GM12878 (cell line): ENCODE results near the gene HMGXB4. TPM values are rescaled to one million over a fixed set of nuclear protein-coding genes. Genes with fewer than 3 reads are reported as not detected.

Experiments used
- ATAC-seq: fragments of 200-7000 bp; cut with Tn5 transposase; 3 replicates; pipeline ENCODE4 v1.9.1; 2020; ENCODE audit warnings: mild to moderate bottlenecking, moderate library complexity
- BruUV-seq: library from RNA; stranded (reverse); fragments of 400-500 nt; replicated peaks from 2 replicates; lab custom pipeline; 2021; lab: Mats Ljungman, UMichigan
- CTCF ChIA-PET: fragments of 300-600 bp; sonication (Branson Sonifier 250); formaldehyde crosslinking; extraction: SDS; loops from one replicate; lab custom pipeline; 2021; ENCODE audit warnings: inconsistent platforms; lab: Yijun Ruan, JAX
- POLR2A ChIA-PET: fragments of 350-600 bp; formaldehyde crosslinking; extraction: SDS; loops from one replicate; lab custom pipeline; 2021; ENCODE audit warnings: inconsistent platforms; lab: Charles Lee
- RAD21 ChIA-PET: fragments of 300-600 bp; sonication (Branson Sonifier 250); formaldehyde crosslinking; loops from one replicate; lab custom pipeline; 2023; ENCODE audit warnings: antibody characterized with exemption; ENCODE audit not compliant: unreplicated experiment; lab: Charles Lee
- SMC1A ChIA-PET: fragments of 300-600 bp; sonication (Branson Sonifier 250); formaldehyde crosslinking; loops from one replicate; lab custom pipeline; 2023; ENCODE audit not compliant: unreplicated experiment, uncharacterized antibody; lab: Charles Lee
- DNase-seq: peaks from one replicate; pipeline ENCODE4 v3.0.0-alpha.2; 2011; ENCODE audit warnings: low read depth, low spot score
- FAIRE-seq: peaks from 3 replicates; lab custom pipeline; 2011; peaks lifted over from hg19 to GRCh38; lab: Jason Lieb, UNC
- H2AFZ ChIP-seq: 2 replicates; pipeline ENCODE4 v1.6.0; 2011; ENCODE audit warnings: low read depth, low read length, control low read depth; ENCODE audit not compliant: control insufficient read depth
- H3K27ac ChIP-seq: 2 replicates; pipeline ENCODE4 v1.5.1; 2011; ENCODE audit warnings: control low read depth; ENCODE audit not compliant: control insufficient read depth, insufficient read depth
- H3K27me3 ChIP-seq, 2 experiments: replicated peaks in 1 of 2; 2 replicates each; pipeline versions ENCODE4 v1.6.0 to v1.6.1; 2011; ENCODE audit warnings: low read length in 1 of 2; ENCODE audit not compliant: control insufficient read depth in 2 of 2, insufficient read depth in 2 of 2
- H3K36me3 ChIP-seq, 2 experiments: 2 replicates each; pipeline ENCODE4 v1.5.1; 2011; ENCODE audit warnings: low read length in 1 of 2; ENCODE audit not compliant: control insufficient read depth in 2 of 2, insufficient read depth in 2 of 2
- H3K4me1 ChIP-seq: 2 replicates; pipeline ENCODE4 v1.6.1; 2011; ENCODE audit warnings: mild to moderate bottlenecking, low read length, moderate library complexity, mixed read lengths; ENCODE audit not compliant: control insufficient read depth, insufficient read depth
- H3K4me2 ChIP-seq: 2 replicates; pipeline ENCODE4 v1.6.0; 2011; ENCODE audit warnings: control low read depth; ENCODE audit not compliant: control insufficient read depth, insufficient read depth
- H3K4me3 ChIP-seq: fragments of 200-600 bp; sonication (generic); 2 replicates; pipeline ENCODE4 v1.5.1; 2016
- H3K79me2 ChIP-seq: 2 replicates; pipeline ENCODE4 v1.6.0; 2011; ENCODE audit warnings: low read length; ENCODE audit not compliant: control insufficient read depth, insufficient read depth
- H3K9ac ChIP-seq: 2 replicates; pipeline ENCODE4 v1.8.0; 2011; ENCODE audit warnings: low read length, control low read depth, mixed read lengths; ENCODE audit not compliant: control insufficient read depth, insufficient read depth
- H3K9me3 ChIP-seq: replicated peaks from 3 replicates; pipeline ENCODE4 v1.5.1; 2011; ENCODE audit warnings: mild to moderate bottlenecking, low read length; ENCODE audit not compliant: control insufficient read depth, insufficient read depth
- H4K20me1 ChIP-seq: 2 replicates; pipeline ENCODE4 v1.6.0; 2011; ENCODE audit not compliant: control insufficient read depth, insufficient read depth
- BHLHE40 ChIP-seq, 2 experiments: fragments of 450-650 bp in 1 of 2; IDR thresholded peaks; 2 replicates each; pipeline ENCODE4 v1.6.1; 2011 to 2017; ENCODE audit warnings: low read depth in 2 of 2, borderline replicate concordance in 1 of 2, improper control_type of control experiment in 1 of 2, low read length in 1 of 2, mild to moderate bottlenecking in 1 of 2
- BMI1 ChIP-seq: fragments of 450-650 bp; IDR thresholded peaks from 2 replicates; pipeline ENCODE4 v1.6.1; 2016; ENCODE audit warnings: mild to moderate bottlenecking, moderate library complexity, borderline replicate concordance
- FOXK2 ChIP-seq: fragments of 450-650 bp; IDR thresholded peaks from 2 replicates; pipeline ENCODE4 v1.6.1; 2017; ENCODE audit warnings: mild to moderate bottlenecking, moderate library complexity
- FOXM1 ChIP-seq: IDR thresholded peaks from 2 replicates; pipeline ENCODE4 v1.6.1; 2012; ENCODE audit warnings: low read depth, mild to moderate bottlenecking, inconsistent platforms, low read length, moderate library complexity
- LARP7 ChIP-seq: fragments of 450-650 bp; IDR thresholded peaks from 2 replicates; pipeline ENCODE4 v1.6.1; 2017; ENCODE audit warnings: mild to moderate bottlenecking
- MYC ChIP-seq: IDR thresholded peaks from 2 replicates; pipeline ENCODE4 v1.6.1; 2011; ENCODE audit warnings: mild to moderate bottlenecking, low read length, moderate library complexity, inconsistent platforms; ENCODE audit not compliant: insufficient read depth, insufficient replicate concordance, insufficient read length, severe bottlenecking
- NFYB ChIP-seq: IDR thresholded peaks from 2 replicates; pipeline ENCODE4 v1.6.1; 2011; ENCODE audit warnings: low read depth, mild to moderate bottlenecking, low read length, improper control_type of control experiment, moderate library complexity; ENCODE audit not compliant: insufficient read depth
- PAX8 ChIP-seq: fragments of 450-650 bp; IDR thresholded peaks from 2 replicates; pipeline ENCODE4 v1.6.1; 2017; ENCODE audit warnings: mild to moderate bottlenecking, moderate library complexity
- SP1 ChIP-seq: IDR thresholded peaks from one replicate; pipeline ENCODE4 v1.6.1; 2011; ENCODE audit warnings: low read depth, low read length
- SREBF1 ChIP-seq: IDR thresholded peaks from 2 replicates; pipeline ENCODE4 v1.6.1; 2012; ENCODE audit warnings: mild to moderate bottlenecking, low read length
- STAT1 ChIP-seq: fragments of 450-650 bp; conservative IDR thresholded peaks from 2 replicates; pipeline ENCODE4 v1.6.1; 2014; ENCODE audit warnings: antibody characterized with exemption, mild to moderate bottlenecking
- ZBED1 ChIP-seq: IDR thresholded peaks from 2 replicates; pipeline ENCODE4 v1.6.1; 2016; ENCODE audit warnings: borderline replicate concordance
- ZNF207 ChIP-seq: fragments of 450-650 bp; IDR thresholded peaks from 2 replicates; pipeline ENCODE4 v1.6.1; 2014; ENCODE audit warnings: antibody characterized with exemption, mild to moderate bottlenecking, borderline replicate concordance
- WGBS: methylation state at CpG from one replicate; pipeline ENCODE4 v1.1.6; 2016; ENCODE audit warnings: low lambda C conversion rate; ENCODE audit not compliant: insufficient replicate concordance, insufficient coverage; ENCODE audit errors: missing lambda C conversion rate; 5-methylcytosine and 5-hydroxymethylcytosine counted together
- in situ Hi-C: fragments of 300-500 bp; cut with MboI; formaldehyde crosslinking; loops from 9 replicates; pipeline ENCODE4 v1.14.3; 2018; ENCODE audit warnings: mixed read lengths
- intact Hi-C: fragments of 100-400 bp; cut with micrococcal nuclease; formaldehyde crosslinking; loops from one replicate; pipeline ENCODE4 v1.14.2; 2022; ENCODE audit not compliant: unreplicated experiment
- polyA plus RNA-seq, 11 experiments: library from polyadenylated mRNA; depleted of rRNA in 4 of 11; unstranded in 6 of 11; stranded (reverse) in 5 of 11; fragments of >200 nt; fragmentation: Nextera tagmentation in 4 of 11; fragmentation: Illumina TruSeq in 1 of 11; extraction: Ambion mirVana in 4 of 11; extraction: Trizol in 1 of 11; gene quantifications; 1 replicate in 1 of 11; 2 replicates in 10 of 11; pipeline versions ENCODE4 v1.2.1 to v1.2.3, GENCODE V29; 2011 to 2016; ENCODE audit warnings: inconsistent platforms in 2 of 11, missing spikeins in 2 of 11, low read depth in 1 of 11
- total RNA-seq, 4 experiments: library from RNA; depleted of rRNA in 3 of 4; stranded (reverse); fragments of >200 nt in 3 of 4; fragmentation: Illumina TruSeq in 1 of 4; extraction: Trizol in 1 of 4; gene quantifications; 2 replicates each; pipeline versions ENCODE4 v1.2.1 to v1.2.3, GENCODE V29; 2013 to 2021
- TF ChIP-seq, protein P1 (sequence below): fragments of 450-650 bp; IDR thresholded peaks from 2 replicates; pipeline ENCODE4 v1.6.1; 2016; ENCODE audit warnings: mild to moderate bottlenecking, moderate library complexity, borderline replicate concordance
- TF ChIP-seq, protein P2 (sequence below): IDR thresholded peaks from 2 replicates; pipeline ENCODE4 v1.6.1; 2012; ENCODE audit warnings: low read depth, low read length, improper control_type of control experiment
- TF ChIP-seq, protein P3 (sequence below): fragments of 450-650 bp; IDR thresholded peaks from 2 replicates; pipeline ENCODE4 v1.6.1; 2017; ENCODE audit warnings: mild to moderate bottlenecking, moderate library complexity

The HMGXB4 gene
- total and polyA plus RNA-seq, 10 of the 15 experiments (the other 5 are each of a cell fraction or from before 2014, with no cell fraction given): 15.5 to 44.5 (median 24.9) TPM

DNA sequence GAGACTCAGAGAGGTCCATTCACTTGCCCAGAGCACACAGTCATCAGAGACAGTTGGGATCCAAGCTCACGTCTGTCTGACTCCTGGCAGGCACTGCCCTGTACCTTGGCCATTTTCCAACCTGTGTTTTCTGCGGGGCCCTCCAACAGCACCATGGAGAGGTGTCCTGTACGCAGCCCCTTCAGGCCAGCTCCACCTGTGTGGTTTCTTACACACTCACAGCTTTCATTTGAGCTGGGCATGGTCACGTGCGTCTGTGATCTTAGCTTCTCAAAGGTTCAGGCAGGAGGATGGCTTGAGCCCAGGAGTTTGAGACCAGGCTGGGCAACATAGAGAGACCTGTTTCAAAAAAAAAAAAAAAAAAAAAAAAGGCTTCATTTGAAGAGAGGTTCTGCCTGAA lies 66.8 kb downstream of the HMGXB4 start:
- no peak for DNase-seq
- no peak for ATAC-seq
- no peak overlapping the region for H3K27ac ChIP-seq
- in situ Hi-C loops: no loop called here
- FAIRE-seq: no peak
- intact Hi-C loops: no loop called here
- H3K36me3 ChIP-seq: peaks cover 0 to 35% of the 10 kb centered on the region in 2 experiments; a peak in 3 of 4 replicates
- H3K4me2 ChIP-seq: no peak overlapping the region
- no TSS peak for BruUV-seq
- CTCF ChIA-PET: no interaction called here
- no peaks in the 10 kb centered on the region for H3K27me3 ChIP-seq
- TF ChIP-seq FOXK2 (no peak), BMI1 (no peak), NFYB (no peak), FOXM1 (no peak), BHLHE40 (IDR thresholded peaks at IDR 0.05; ENCODE audit: borderline replicate concordance in 1 of 2, low read depth in 2 of 2, low read length in 1 of 2) (no peak), ZBED1 (no peak), MYC (no peak), LARP7 (no peak), SREBF1 (no peak), STAT1 (no peak), ZNF207 (no peak), PAX8 (no peak), SP1 (no peak)
- TF ChIP-seq, protein P1, sequence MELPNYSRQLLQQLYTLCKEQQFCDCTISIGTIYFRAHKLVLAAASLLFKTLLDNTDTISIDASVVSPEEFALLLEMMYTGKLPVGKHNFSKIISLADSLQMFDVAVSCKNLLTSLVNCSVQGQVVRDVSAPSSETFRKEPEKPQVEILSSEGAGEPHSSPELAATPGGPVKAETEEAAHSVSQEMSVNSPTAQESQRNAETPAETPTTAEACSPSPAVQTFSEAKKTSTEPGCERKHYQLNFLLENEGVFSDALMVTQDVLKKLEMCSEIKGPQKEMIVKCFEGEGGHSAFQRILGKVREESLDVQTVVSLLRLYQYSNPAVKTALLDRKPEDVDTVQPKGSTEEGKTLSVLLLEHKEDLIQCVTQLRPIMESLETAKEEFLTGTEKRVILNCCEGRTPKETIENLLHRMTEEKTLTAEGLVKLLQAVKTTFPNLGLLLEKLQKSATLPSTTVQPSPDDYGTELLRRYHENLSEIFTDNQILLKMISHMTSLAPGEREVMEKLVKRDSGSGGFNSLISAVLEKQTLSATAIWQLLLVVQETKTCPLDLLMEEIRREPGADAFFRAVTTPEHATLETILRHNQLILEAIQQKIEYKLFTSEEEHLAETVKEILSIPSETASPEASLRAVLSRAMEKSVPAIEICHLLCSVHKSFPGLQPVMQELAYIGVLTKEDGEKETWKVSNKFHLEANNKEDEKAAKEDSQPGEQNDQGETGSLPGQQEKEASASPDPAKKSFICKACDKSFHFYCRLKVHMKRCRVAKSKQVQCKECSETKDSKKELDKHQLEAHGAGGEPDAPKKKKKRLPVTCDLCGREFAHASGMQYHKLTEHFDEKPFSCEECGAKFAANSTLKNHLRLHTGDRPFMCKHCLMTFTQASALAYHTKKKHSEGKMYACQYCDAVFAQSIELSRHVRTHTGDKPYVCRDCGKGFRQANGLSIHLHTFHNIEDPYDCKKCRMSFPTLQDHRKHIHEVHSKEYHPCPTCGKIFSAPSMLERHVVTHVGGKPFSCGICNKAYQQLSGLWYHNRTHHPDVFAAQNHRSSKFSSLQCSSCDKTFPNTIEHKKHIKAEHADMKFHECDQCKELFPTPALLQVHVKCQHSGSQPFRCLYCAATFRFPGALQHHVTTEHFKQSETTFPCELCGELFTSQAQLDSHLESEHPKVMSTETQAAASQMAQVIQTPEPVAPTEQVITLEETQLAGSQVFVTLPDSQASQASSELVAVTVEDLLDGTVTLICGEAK: no peak
- TF ChIP-seq, protein P2, sequence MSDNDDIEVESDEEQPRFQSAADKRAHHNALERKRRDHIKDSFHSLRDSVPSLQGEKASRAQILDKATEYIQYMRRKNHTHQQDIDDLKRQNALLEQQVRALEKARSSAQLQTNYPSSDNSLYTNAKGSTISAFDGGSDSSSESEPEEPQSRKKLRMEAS: no peak
- TF ChIP-seq, protein P3, sequence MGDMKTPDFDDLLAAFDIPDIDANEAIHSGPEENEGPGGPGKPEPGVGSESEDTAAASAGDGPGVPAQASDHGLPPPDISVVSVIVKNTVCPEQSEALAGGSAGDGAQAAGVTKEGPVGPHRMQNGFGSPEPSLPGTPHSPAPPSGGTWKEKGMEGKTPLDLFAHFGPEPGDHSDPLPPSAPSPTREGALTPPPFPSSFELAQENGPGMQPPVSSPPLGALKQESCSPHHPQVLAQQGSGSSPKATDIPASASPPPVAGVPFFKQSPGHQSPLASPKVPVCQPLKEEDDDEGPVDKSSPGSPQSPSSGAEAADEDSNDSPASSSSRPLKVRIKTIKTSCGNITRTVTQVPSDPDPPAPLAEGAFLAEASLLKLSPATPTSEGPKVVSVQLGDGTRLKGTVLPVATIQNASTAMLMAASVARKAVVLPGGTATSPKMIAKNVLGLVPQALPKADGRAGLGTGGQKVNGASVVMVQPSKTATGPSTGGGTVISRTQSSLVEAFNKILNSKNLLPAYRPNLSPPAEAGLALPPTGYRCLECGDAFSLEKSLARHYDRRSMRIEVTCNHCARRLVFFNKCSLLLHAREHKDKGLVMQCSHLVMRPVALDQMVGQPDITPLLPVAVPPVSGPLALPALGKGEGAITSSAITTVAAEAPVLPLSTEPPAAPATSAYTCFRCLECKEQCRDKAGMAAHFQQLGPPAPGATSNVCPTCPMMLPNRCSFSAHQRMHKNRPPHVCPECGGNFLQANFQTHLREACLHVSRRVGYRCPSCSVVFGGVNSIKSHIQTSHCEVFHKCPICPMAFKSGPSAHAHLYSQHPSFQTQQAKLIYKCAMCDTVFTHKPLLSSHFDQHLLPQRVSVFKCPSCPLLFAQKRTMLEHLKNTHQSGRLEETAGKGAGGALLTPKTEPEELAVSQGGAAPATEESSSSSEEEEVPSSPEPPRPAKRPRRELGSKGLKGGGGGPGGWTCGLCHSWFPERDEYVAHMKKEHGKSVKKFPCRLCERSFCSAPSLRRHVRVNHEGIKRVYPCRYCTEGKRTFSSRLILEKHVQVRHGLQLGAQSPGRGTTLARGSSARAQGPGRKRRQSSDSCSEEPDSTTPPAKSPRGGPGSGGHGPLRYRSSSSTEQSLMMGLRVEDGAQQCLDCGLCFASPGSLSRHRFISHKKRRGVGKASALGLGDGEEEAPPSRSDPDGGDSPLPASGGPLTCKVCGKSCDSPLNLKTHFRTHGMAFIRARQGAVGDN: no peak
- RAD21 ChIA-PET: interaction anchor here (0.7 kb wide), 1 partner anchor 27 kb away, joined by 4 read pairs; no protein-coding TSS in a partner anchor
- H3K4me1 ChIP-seq: no peaks in the 10 kb centered on the region
- no peak overlapping the region for H3K9ac ChIP-seq
- SMC1A ChIA-PET: interaction anchor here (1.4 to 1.5 kb wide), 2 partner anchors 11 to 92 kb away, joined by 3 to 5 read pairs; no protein-coding TSS in a partner anchor
- H4K20me1 ChIP-seq: no peaks in the 10 kb centered on the region
- no peak overlapping the region for H2AFZ ChIP-seq
- H3K9me3 ChIP-seq: no peaks in the 10 kb centered on the region
- no peaks in the 10 kb centered on the region for H3K79me2 ChIP-seq
- POLR2A ChIA-PET: no interaction called here
- 99% methylated on average over 5 of the region's 5 CpGs for WGBS
- H3K4me3 ChIP-seq: no peak overlapping the region
